ENCODE measurements around the gene DDHD1.

DNA sequence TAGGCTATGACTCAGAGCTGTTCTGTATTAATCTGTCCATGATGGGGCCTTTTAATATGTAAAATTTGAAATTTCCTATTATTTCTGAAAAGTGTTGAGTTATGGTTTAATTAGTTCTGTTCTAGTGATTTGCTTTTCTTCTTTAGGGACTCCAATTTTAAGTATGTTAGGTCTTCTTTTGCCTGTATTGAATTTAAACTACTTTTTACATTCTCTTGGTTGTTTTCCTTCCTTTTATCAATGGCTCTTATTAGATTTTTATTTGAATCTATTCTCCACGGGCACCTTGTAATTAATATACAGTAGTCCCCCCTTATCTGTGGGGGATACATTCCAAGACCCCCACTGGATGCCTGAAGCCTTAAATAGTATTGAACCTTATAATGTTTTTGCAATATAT, 46.4 kb downstream of the DDHD1 start:
- TF ChIP-seq POLR2A (IDR thresholded peaks at IDR 0.05): no peak
- TF ChIP-seq, protein P1, sequence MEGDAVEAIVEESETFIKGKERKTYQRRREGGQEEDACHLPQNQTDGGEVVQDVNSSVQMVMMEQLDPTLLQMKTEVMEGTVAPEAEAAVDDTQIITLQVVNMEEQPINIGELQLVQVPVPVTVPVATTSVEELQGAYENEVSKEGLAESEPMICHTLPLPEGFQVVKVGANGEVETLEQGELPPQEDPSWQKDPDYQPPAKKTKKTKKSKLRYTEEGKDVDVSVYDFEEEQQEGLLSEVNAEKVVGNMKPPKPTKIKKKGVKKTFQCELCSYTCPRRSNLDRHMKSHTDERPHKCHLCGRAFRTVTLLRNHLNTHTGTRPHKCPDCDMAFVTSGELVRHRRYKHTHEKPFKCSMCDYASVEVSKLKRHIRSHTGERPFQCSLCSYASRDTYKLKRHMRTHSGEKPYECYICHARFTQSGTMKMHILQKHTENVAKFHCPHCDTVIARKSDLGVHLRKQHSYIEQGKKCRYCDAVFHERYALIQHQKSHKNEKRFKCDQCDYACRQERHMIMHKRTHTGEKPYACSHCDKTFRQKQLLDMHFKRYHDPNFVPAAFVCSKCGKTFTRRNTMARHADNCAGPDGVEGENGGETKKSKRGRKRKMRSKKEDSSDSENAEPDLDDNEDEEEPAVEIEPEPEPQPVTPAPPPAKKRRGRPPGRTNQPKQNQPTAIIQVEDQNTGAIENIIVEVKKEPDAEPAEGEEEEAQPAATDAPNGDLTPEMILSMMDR (IDR thresholded peaks at IDR 0.05): no peak
- no peak for TF ChIP-seq POLR2AphosphoS5 (IDR thresholded peaks at IDR 0.05)

Data from prostate gland (tissue), 2 donors.